Stimulated activated CD8-positive, alpha-beta memory T cell treated with anti-CD3 and anti-CD28 coated beads, Interleukin-15, amount 100 ng/mL, for 48 hours (primary cell): ENCODE results near the gene SLC38A8.
A peak's percentile ranks its signal among the peaks of the same experiment; 100 is the strongest.

Experiments
- DNase-seq, 2 donors: peaks; one replicate each; pipeline ENCODE4 v3.0.0-alpha.2; 2020; ENCODE audit warnings: low read depth in 2 of 2

Gene SLC38A8

GRCh38 chr16:84068783-84069462 lies 26.3 kb upstream of the SLC38A8 start:
- no peak for DNase-seq

GRCh38 chr16:84068041-84068440 lies 25.4 kb upstream of the SLC38A8 start:
- DNase-seq, result no peak

GRCh38 chr16:84067640-84068039 lies 25.0 kb upstream of the SLC38A8 start:
- DNase-seq, result no peak

- DNase-seq, result no peak
Observed at GRCh38 chr16:84065536-84066132, 23.0 kb upstream of the SLC38A8 start.

- no peak for DNase-seq
Observed at GRCh38 chr16:84063980-84064379, 21.4 kb upstream of the SLC38A8 start.

- peak; percentile 23 to 34 for DNase-seq
Observed at GRCh38 chr16:84062734-84063640, 20.4 kb upstream of the SLC38A8 start.

- DNase-seq, result no peak
Observed at GRCh38 chr16:84061236-84061819, 18.7 kb upstream of the SLC38A8 start.

- no peak for DNase-seq
Observed at GRCh38 chr16:84059946-84060901, 17.6 kb upstream of the SLC38A8 start.

GRCh38 chr16:84059111-84059510 lies 16.5 kb upstream of the SLC38A8 start:
- DNase-seq, result no peak

- no peak for DNase-seq
Observed at GRCh38 chr16:84058664-84059063, 16.1 kb upstream of the SLC38A8 start.

GRCh38 chr16:84058211-84058610 lies 15.6 kb upstream of the SLC38A8 start:
- no peak for DNase-seq

GRCh38 chr16:84056933-84057332 lies 14.3 kb upstream of the SLC38A8 start:
- DNase-seq, result no peak

GRCh38 chr16:84055801-84056634 lies 13.4 kb upstream of the SLC38A8 start:
- no peak for DNase-seq

GRCh38 chr16:84055366-84055765 lies 12.8 kb upstream of the SLC38A8 start:
- DNase-seq, result no peak

- DNase-seq, result no peak
Observed at GRCh38 chr16:84054916-84055315, 12.3 kb upstream of the SLC38A8 start.

- no peak for DNase-seq
Observed at GRCh38 chr16:84054271-84054670, 11.7 kb upstream of the SLC38A8 start.

- DNase-seq, result no peak
Observed at GRCh38 chr16:84053237-84053636, 10.6 kb upstream of the SLC38A8 start.

GRCh38 chr16:84052071-84052622 lies 9.6 kb upstream of the SLC38A8 start:
- DNase-seq, result no peak

GRCh38 chr16:84050316-84050715 lies 7.7 kb upstream of the SLC38A8 start:
- no peak for DNase-seq
